GM21825 (cell line): Measurements from ENCODE around the gene SCAMP1.
"Not testable (repeated sequence)": the region's sequence is repeated elsewhere in the genome, so short reads cannot be mapped to it uniquely, and the experiment has no call there.

Experiments
- ATAC-seq: cut with Tn5 transposase; IDR thresholded peaks from one replicate; pipeline ENCODE4 v1.9.1; 2021; ENCODE audit warnings: mild to moderate bottlenecking, moderate library complexity; ENCODE audit not compliant: unreplicated experiment

SCAMP1 gene

GRCh38 chr5:78359831-78360673, at the start of gene SCAMP1:
Gene SCAMP1, plus strand, starts transcription at chr5:78360617. Its CDS starts 55 bp downstream, at chr5:78360672.
- ATAC-seq: peak; percentile 83

- ATAC-seq: no peak
These were observed 42.9 kb upstream of the SCAMP1 start for GRCh38 chr5:78317515-78317914.

GRCh38 chr5:78318337-78318736, 42.1 kb upstream of the SCAMP1 start:
- no peak for ATAC-seq

- no peak for ATAC-seq
These were observed 40.0 kb upstream of the SCAMP1 start for GRCh38 chr5:78320401-78320800.

- ATAC-seq: no peak
These were observed 37.2 kb upstream of the SCAMP1 start for GRCh38 chr5:78323241-78323640.

GRCh38 chr5:78326930-78327329, 33.5 kb upstream of the SCAMP1 start:
- ATAC-seq: no peak

GRCh38 chr5:78327761-78328510, 32.5 kb upstream of the SCAMP1 start:
- ATAC-seq: no peak

GRCh38 chr5:78328585-78329173, 31.7 kb upstream of the SCAMP1 start:
- no peak for ATAC-seq

- no peak for ATAC-seq
These were observed 28.8 kb upstream of the SCAMP1 start for GRCh38 chr5:78331523-78332080.

- no peak for ATAC-seq
These were observed 25.6 kb upstream of the SCAMP1 start for GRCh38 chr5:78334811-78335210.

- ATAC-seq: no peak
These were observed 24.4 kb upstream of the SCAMP1 start for GRCh38 chr5:78335976-78336375.

- no peak for ATAC-seq
These were observed 23.7 kb upstream of the SCAMP1 start for GRCh38 chr5:78336698-78337097.

GRCh38 chr5:78339617-78340436, 20.6 kb upstream of the SCAMP1 start:
- no peak for ATAC-seq

GRCh38 chr5:78341440-78341839, 19.0 kb upstream of the SCAMP1 start:
- no peak for ATAC-seq

- no peak for ATAC-seq
These were observed 14.9 kb upstream of the SCAMP1 start for GRCh38 chr5:78345485-78345884.

- no peak for ATAC-seq
These were observed 6.9 kb upstream of the SCAMP1 start for GRCh38 chr5:78353520-78353919.

GRCh38 chr5:78354066-78354670, 6.2 kb upstream of the SCAMP1 start:
- no peak for ATAC-seq

- no peak for ATAC-seq
These were observed 4.9 kb upstream of the SCAMP1 start for GRCh38 chr5:78355561-78355960.

GRCh38 chr5:78359455-78359830, 974 bp upstream of the SCAMP1 start:
- not testable (repeated sequence) for ATAC-seq

GRCh38 chr5:78360674-78360923, 182 bp downstream of the SCAMP1 start:
- ATAC-seq: no peak
